Activated CD4-positive, CD25-positive, alpha-beta regulatory T cell treated with anti-CD3 and anti-CD28 coated beads, Interleukin-2, amount 50 U/mL, for 24 hours (primary cell): ENCODE data around the gene SERTAD3.
"Not testable (repeated sequence)": the region's sequence is repeated elsewhere in the genome, so short reads cannot be mapped to it uniquely, and the experiment has no call there.

Experiments used
- ATAC-seq, 2 donors: fragments of 150-1000 bp; cut with Tn5 transposase; one replicate each; pipeline ENCODE4 v1.10.0; 2021; ENCODE audit warnings: mild to moderate bottlenecking in 1 of 2, moderate library complexity in 1 of 2

The SERTAD3 gene

DNA sequence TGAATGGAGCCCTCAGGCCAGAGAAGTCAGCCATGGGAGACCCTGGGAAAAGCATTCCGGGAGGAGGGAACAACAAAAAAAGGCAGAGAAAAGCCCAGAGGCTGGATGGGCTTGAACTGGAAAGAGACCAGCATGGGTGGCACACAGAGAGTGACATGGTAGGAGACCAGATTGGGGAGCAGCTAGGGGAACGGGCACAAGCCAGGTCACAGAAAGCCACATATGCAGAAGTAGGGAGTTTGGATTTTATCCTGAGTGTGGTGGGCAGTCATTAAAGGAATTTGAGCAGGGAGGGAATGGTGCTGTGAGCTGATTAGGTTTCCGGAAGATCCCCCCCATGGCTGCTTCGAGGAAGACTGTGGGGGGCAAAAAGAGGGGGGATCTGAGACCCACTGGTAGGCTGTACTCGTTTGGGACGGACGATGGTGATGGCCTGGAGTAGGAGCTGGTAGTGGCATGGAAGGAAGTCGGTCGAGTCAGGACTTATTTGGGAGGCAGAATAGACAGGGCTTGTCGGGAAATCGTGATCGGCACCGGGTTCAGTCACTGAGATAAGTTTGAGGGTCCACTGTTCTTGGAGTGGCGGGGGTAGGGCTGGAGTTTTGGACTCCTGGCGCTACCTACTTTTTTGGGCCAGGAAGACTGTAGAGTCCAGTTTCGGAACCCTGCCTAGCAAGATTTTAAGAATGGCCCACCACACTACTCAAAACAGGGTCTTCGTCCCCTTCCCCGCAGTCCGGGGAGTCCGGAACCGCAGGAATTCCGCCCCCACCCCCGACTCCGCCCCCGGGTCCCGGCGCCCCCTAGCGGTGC, 19.3 kb downstream of the SERTAD3 start:
- no peak for ATAC-seq

DNA sequence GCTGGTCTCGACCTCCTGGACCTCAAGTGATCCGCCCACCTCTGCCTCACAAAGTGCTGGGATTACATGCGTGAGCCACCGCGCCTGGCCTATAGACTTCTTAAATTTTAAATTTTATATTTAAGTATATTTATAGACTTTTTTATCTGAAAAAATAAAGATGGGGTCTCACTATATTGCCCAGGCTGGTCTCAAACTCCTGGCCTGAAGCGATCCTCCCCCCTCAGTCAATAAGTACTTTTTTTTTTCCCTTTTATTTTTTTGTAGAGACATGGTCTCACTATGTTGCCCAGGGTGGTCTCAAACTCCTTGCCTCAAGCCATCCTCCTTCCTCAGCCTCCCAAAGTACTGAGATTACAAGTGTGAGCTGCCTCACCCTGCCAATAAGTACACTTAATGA, 20.2 kb downstream of the SERTAD3 start:
- no peak for ATAC-seq

DNA sequence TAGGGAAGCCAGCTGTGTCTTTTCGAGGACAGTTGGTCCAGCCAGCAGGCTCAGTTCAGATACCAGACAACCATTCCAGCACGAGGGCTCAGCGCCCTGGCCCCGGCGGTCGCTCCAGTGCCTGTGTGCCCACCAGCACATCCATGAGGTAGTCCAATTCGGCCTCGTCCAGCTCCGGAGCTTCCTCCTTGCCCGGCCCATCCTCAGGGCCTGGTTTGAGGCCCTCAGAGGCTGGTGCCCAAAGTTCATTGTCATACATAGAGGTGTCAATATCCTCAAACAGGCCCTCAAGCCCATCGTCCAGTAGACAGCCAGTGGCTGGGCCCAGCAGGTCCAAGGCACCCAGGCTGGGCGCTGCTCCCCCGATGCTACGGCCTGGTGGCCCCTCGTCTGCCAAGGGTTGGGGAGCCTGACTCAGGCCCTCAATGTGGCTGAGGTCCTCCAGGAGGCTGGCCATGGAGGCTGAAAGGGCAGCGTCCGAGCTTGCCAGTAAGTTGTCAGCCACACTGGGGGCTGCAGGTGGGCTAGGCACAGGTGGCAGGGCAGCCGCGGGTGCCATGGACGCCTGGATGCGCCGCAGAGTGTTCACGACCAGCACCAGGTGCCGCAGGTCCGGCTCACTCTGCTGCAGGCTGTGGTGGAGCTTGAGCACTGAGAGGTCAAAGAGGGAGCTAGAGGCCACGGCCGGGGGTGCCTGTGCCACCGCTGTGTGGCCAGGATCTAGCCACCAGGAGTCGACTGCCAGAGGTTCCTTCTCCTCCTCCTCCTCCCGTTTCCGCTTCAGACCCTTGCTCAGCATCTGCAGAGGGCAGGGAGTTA, 21.2 kb downstream of the SERTAD3 start:
- ATAC-seq: no peak

DNA sequence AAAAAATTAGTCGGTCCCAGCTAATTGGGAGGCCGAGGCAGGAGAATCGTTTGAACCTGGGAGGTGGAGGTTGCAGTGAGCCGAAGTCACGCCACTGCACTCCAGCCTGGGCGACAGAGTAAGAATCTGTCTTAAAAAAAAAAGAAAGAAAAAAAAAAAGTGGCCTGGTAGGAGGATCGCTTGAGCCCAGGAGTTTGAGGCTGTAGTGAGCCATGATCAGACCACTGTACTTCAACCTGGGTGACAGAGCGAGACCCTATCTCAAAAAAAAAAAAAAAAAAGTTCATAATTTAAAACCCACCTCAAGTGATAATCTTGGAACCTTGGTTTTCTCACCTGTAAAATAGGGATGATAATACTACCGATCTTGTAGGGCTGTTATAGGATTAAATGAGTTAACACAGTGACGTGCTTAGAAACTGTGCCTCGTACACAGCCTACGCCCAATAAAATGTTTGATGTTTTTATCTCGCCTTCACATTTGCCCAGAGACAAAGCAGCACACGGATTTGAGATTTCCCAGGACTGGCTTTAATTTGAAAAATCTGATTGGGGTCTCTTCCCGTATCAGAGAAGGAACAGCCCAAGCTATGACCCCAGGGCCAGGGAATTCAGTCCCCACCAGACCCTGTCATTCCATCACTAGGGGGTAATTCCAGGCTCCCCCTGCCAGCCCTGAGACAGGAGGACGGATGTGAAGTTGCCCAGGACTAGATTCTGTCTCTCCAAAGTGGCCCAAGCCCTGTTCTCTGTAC, 22.0 kb downstream of the SERTAD3 start:
- no peak for ATAC-seq

DNA sequence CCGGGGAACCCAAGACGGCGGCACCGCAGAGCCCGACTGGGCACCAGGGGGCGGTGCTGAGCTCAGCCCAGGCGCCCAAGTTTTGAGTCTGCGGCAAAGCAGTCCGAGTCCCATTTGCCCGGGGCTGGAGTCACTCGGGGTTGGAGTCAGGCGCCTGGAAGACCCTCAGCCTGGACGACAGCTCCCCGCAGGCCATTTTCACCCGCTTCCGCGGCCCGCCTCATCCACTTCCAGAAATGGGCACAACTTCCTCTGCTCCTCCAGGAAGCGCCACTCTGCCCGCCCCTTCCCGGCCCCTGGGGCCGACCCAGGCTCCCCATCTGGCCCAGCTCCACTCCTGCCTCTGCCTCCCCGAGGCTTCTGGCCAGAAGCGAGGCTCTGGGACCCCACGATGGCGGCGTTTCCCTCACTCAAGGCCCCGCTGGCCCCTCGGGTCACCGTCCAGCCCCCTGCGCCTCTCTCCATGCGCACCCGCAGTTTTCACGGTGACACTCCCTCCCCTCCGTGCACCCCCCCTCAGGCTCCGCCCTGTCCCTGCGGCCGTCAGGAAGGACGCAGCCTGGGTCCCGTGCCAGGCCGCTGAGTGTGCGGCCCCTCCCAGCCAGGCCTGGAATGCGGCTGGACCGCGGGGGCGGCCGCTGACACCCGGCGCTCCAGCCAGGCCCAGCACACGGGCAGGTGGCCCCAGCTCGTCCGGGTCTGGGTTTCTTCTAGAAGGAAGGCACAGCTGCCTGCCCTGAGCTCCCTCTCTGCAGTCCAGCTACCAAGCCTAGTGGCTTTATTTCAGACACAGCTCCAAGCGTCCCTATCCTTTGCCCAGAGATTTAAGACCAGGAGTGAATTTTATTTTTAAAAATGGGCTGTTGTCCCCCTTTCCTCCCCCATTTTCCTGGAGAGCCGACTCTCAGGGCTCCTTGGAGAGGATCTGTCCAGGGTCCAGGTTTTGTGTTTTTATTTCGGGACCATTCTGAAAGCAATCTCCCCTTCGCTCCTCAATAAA, 23.1 kb downstream of the SERTAD3 start:
- peak; percentile 26 to 40 for ATAC-seq

DNA sequence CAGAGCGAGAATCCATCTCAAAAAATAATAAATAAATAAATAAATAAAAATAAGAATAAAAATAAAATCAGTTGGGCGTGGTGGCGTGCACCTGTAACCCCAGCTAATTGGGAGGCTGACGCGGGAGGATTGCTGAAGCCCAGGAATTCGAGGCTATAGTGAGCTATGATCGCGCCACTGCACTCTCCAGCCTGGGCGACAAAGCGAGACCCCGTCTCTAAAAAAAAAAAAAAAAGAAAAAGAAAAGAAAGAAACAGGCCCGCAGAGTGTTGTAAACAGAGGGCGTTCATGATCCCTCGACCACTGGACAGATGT, 23.7 kb downstream of the SERTAD3 start:
- ATAC-seq: no peak

DNA sequence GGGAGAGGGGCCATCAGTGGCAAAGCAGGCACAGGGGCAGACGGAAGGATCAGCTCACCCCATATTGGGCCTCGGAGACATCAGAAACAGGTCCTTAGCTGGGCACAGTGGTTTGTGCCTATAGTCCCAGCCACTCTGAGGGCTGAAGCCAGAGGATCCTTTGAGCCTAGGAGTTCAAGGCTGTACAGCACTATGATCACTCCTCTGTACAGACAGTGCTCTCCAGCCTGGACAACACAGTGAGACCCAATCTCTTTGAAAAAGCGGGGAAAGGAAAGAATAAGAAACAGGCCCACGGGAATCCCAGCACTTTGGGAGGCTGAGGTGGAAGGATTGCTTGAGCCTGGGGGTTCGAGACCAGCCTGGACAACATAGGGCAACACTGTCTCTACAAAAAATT, 24.4 kb downstream of the SERTAD3 start:
- no peak for ATAC-seq

DNA sequence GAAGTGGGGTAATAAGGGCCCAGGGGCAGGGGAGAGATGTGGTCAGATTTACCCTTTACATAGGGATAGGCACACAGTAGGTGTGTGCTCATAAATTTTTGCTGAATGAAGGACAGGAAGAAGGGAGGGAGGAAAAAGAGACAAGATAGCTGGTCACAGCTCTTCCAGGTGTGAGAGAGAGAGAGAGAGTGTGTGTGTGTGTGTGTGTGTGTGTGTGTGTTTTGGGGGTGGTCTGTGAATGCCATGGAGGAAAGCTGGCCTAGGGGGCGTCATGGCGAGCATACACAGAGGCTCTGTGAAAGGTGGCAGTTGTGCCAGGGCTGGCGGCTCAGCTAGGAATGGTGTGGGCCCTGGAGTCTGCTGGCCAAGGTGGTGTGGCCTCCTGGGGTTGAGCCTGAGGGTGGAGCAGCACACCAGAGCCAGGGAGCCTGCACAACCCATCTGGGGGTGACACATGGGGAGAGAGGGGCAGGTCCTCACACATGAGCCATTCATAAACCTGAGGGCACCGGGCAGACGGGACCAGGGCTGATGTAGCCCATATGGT, 25.0 kb downstream of the SERTAD3 start:
- ATAC-seq: no peak

DNA sequence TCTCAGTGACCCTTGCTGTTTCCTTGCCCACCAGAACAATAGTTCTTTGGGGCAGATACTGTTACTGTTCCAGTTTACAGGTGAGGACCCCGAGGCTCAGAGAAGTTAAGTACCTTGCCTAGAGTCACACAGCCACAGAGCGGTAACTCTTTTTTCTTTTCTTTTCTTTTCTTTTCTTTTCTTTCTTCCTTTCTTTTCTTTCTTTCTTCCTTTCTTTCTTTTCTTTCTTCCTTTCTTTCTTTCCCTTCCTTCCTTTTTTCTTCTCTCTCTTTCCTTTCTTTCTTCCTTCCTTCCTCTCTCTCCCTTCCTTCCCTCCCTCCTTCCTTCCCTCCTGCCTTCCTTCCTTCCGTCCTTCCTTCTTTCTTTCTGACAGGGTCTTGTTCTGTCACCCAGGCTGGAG, 26.1 kb downstream of the SERTAD3 start:
- no peak for ATAC-seq

DNA sequence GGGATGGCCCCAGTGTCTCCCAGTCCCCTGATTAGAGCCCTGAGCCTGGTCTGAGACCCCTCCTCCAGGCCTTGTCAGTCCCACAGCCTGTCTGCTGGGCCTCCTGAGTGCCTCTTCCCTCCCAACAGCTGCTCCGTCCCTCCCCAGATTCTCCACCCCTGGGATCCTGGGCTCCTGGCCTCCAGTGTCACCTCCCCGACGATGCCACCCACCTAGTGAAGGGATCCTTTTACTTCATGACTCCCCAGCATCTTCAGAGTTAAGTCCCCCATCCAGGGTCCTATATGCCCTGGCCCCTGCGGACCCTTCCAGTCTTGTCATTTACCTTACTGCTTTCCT, 26.5 kb downstream of the SERTAD3 start:
- ATAC-seq: no peak

DNA sequence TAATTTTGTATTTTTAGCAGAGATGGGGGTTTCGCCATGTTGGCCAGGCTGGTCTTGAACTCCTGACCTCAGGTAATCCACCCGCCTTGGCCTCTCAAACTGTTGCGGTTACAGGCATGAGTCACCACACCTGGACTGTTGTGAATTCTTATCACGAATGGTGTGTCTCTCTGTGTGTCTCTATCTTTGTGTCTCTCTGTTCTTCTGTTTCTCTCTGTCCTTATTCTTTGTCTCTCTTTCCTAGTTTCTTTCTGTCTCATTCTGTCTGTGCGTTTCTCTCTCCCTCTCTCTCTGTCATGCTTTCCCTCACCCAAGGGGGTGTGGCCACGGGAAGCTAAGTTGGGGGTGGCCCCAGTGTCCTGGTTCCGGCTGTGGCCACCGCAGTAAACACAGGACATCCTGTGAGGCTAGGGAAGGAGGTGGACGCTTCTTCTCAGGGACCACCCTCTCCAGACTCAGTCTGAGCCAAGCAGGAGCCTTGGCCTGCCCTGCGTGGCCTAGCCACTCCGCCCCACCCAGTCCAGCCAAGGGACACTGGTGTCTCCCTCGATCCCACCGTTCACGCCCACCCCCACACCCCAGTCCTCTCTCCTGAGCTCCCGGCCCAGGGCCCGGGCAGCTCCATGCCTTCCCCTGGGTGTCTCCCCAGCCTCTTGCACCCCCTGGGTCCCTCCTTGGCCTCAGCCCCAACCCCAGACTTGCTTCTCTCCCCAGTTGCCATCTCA, 27.1 kb downstream of the SERTAD3 start:
- ATAC-seq: no peak

DNA sequence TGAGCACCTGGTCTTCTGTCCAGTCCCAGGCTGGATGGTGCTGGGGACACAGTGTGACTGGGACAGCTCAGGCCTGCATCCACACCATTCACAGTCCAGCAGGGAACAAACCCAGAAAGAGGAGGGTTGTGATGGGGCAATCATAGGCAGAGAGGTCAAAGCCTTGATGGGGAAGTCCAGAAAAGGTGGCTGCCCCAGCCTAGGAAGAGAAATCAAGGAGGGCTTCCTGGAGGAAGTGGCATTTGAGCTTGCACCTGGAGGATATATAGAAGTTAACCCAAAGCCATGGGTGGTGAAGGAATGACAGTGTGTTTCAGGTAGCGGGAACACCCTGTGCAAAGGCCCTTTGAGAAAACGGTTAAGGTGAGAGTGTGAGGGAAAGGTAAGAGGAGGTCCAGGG, 28.4 kb downstream of the SERTAD3 start:
- ATAC-seq: no peak

DNA sequence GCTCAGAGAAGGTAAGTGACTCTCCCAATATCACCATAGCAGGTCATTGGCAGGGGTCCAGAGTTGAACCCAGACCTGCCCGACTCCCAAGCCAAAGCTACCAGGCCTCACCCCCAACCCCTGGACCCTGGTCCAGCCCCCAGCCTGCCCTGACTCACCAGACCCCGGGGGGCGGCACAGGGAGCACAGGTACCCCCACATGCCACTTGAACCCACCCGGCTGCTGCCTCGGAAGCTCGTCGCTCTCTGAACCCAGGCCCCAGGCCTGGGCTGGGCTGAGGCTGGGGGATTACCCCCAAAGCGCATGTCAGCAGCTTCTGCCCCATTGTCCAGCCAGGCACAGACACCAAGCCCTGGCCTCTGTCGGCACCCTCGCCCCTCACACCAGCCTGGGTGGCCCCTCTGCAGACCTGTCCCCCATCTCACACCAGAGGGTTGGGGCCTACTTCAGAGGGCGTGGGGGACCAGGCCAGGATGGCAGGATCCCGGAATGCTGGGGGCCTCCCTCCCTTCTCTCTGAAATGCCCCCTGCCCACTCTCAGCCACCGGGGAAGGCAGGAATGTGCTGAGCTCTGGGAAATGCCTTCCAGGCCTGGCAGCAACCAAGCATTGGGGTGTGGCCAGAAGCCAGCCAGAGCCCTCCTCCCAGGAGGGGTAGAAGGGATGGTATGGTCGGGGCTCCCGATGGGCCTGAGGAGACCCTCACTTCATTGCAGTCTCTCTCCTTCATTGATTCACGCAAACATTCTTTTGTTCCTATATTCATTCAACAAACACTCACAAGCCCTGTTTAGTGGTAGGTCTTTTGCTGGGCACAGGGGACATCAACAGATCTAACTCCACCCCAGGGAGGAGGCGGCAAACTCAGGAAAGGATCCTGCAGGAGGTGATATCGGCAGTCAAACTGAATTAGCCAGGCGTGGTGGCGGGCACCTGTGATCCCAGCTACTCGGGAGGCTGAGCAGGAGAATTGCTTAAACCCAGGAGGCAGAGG, 29.3 kb downstream of the SERTAD3 start:
- no peak for ATAC-seq

DNA sequence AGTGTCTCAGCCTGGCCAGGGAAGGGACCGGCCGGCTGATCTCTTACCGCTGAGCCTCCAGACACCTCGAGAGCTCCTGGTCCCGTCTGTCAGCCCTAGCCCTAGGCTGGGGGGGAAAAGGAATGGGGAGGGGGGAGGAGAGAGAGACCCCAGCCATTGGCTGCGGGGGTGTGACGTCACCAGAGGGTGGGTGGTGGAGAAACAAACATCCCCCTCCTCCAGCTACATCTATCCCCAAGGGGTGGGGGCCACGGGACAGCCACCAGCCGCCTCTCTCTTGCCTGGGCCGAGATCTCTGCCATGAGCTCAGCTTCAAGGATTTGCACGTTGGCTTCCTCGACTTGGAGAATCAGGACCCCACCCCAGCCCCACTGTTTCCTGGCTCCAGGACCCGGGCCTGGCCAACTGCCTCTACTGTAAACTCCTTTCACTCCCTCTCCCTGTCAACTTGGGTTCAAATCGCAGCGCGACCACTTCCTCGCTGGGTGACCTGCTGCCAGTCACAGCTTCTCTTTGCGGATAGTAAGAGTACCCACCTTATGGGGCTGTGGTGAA, 30.8 kb downstream of the SERTAD3 start, which contains the start of gene PRX:
Gene PRX (minus strand): TSS at position 88 of the 555 bp plus-strand sequence. CDS start 5,446 bp downstream, outside the sequence.
- no peak for ATAC-seq

DNA sequence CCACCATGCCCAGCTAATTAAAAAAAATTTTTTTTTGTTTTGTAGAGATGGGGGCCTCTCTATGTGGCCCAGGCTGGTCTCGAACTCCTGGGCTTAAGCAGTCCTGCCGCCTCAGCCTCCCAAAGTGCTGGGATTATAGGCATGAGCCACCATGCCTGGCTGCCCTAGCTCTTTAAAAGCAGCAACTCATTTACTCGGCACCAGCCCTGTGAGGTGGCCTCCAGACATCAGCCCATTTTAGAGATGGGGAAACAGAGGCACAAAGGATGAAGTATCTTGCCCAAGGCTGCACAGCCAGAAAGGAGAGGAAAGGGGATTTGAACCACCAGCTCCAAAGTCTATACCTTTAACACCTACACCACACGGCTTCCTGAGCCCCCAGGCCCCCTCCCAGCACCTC, 31.3 kb downstream of the SERTAD3 start:
- no peak for ATAC-seq

DNA sequence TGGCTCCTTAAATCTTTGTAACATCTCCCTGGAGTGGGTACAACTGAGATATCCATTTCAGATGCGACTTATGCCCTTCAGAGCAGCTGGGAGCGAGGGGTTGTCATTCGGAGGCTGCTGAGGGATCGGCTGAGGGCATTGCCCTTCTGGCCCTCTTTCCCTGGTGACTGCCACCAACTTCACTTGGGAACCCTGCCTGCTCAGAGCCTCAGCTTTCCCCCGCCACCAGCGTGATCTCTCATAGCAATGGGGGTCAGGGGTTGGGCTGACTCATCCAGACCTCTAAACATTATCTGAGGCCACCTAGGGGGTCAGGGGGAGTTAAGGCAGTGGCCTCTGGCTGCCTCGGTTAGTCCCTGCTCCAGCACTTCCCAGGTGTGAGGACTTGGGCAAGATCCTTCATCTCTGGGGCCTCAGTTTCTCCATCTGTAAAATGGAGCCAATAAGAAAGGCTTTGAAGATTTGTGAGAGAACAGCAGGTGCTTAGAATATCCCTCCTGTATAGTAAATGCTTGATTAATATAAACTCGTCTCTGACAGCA, 32.1 kb downstream of the SERTAD3 start:
- ATAC-seq: no peak

DNA sequence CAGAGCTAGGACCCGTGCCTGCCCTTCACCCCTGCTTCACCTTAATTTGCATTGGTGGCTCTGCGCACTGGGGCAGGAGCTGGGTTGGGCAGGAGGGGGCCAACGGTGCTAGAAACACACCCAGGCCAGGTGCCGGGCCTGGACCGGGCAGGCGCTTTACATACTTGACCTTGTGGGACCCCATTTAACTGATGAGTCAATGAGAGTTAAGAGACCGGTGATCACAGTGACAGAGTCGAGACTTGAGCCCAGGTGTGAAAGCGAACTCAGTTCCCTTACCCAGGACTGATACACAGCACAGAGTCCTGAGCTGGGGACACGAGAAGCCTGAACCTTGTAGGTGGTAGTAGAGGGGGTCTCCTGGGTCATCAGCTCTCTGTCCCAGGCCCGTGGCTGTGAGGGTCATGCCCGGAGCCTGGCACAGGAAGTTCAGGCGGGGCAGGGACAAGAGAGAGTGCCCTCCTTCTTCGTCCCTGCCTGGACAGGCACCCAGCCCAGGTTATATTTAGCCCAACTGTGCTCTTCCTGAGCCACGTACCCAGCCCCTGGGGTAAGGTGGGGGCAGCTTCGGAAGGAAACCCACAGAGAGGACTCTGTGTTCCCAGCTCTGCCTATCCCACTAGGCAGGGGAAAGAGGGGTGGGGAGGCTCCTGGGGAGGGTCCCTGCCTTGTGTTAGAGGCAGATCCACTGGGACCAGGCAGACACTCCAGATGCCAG, 32.9 kb downstream of the SERTAD3 start:
- no peak for ATAC-seq

DNA sequence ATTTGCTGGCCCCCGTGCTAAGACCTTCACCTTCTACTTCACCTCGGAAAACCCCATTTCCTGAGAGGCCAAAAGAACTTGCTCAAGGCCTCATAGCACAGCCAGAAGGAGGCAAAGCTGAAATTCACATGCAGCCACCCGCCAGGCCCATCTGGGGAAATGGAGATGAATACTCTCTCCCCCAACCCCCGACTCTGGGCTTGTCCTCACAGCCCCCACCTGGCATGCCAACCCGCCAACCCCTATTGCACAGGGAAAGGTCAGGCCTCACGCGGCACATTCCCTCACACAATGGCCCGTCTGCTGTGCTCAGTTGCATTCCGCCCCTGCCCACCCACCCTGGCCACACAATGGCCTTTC, 34.1 kb downstream of the SERTAD3 start:
- ATAC-seq: no peak

DNA sequence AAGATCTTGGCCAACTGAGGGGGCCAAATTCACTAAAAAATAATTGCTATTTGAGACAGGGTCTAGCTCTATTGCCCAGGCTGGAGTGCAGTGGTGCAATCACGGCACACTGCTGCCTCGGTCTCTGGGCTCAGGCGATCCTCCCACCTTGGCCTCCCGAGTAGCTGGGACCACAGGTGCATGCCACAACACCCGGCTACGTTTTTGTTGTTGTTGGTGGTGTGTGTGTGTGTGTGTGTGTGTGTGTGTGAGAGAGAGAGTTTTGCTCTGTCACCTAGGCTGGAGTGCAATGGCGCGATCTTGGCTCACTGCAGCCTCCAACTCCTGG, 35.6 kb downstream of the SERTAD3 start:
- ATAC-seq: not testable (repeated sequence)
